IMR-90 (cell line): Measurements from ENCODE around the gene CERK. TPM values are rescaled to one million over a fixed set of nuclear protein-coding genes. Genes with fewer than 3 reads are reported as not detected.

Source experiments
- ATAC-seq: fragments of 200-7000 bp; cut with Tn5 transposase; 2 replicates; pipeline ENCODE4 v1.9.1; 2020; ENCODE audit warnings: low read depth, mild to moderate bottlenecking, moderate library complexity
- BruUV-seq: library from RNA; stranded (reverse); fragments of 400-500 nt; replicated peaks from 2 replicates; lab custom pipeline; 2021; lab: Mats Ljungman, UMichigan
- CTCF ChIA-PET: fragments of 300-600 bp; formaldehyde crosslinking; extraction: SDS; loops from one replicate; lab custom pipeline; 2021; ENCODE audit warnings: antibody characterized with exemption; lab: Yijun Ruan, JAX
- POLR2A ChIA-PET: fragments of 300-600 bp; sonication (Branson Sonifier 250); formaldehyde crosslinking; loops from one replicate; lab custom pipeline; 2022; ENCODE audit warnings: antibody characterized with exemption; ENCODE audit not compliant: unreplicated experiment; lab: Charles Lee
- DNase-seq: peaks from one replicate; pipeline ENCODE4 v3.0.0; 2013
- H2AFZ ChIP-seq: replicated peaks from 2 replicates; pipeline ENCODE3; 2013; ENCODE audit warnings: low read length, mild to moderate bottlenecking; ENCODE audit not compliant: poor library complexity
- H2AK5ac ChIP-seq: 2 replicates; pipeline ENCODE4 v1.6.1; 2013; ENCODE audit warnings: low read depth, low read length, inconsistent platforms
- H2AK9ac ChIP-seq: replicated peaks from 2 replicates; pipeline ENCODE3; 2013; ENCODE audit warnings: mild to moderate bottlenecking, low read depth, low read length, moderate library complexity; ENCODE audit not compliant: poor library complexity
- H2BK120ac ChIP-seq: 2 replicates; pipeline ENCODE4 v1.6.1; 2013; ENCODE audit warnings: low read depth, low read length, inconsistent platforms
- H2BK15ac ChIP-seq: 3 replicates; pipeline ENCODE4 v1.6.1; 2013; ENCODE audit warnings: low read depth, low read length, inconsistent platforms
- H2BK20ac ChIP-seq: 2 replicates; pipeline ENCODE4 v1.6.1; 2013; ENCODE audit warnings: low read depth, mild to moderate bottlenecking, inconsistent platforms, low read length, moderate library complexity
- H2BK5ac ChIP-seq: 2 replicates; pipeline ENCODE4 v1.6.1; 2013; ENCODE audit warnings: mild to moderate bottlenecking, low read depth, low read length, inconsistent platforms; ENCODE audit not compliant: poor library complexity, severe bottlenecking
- H3K14ac ChIP-seq: replicated peaks from 2 replicates; pipeline ENCODE4 v1.6.1; 2013; ENCODE audit warnings: low read depth, low read length, inconsistent platforms
- H3K18ac ChIP-seq: 2 replicates; pipeline ENCODE4 v1.6.1; 2013; ENCODE audit warnings: low read depth, low read length, control low read depth
- H3K23ac ChIP-seq: 2 replicates; pipeline ENCODE4 v1.6.1; 2013; ENCODE audit warnings: low read depth, low read length, inconsistent platforms
- H3K27ac ChIP-seq: 2 replicates; pipeline ENCODE4 v1.5.1; 2013; ENCODE audit warnings: mild to moderate bottlenecking, control low read depth, low read length; ENCODE audit not compliant: insufficient read depth
- H3K27me3 ChIP-seq: 2 replicates; pipeline ENCODE4 v1.6.1; 2013; ENCODE audit warnings: low read length; ENCODE audit not compliant: control insufficient read depth, insufficient read depth
- H3K36me3 ChIP-seq: 2 replicates; pipeline ENCODE4 v1.6.1; 2013; ENCODE audit warnings: low read length, mixed read lengths; ENCODE audit not compliant: control insufficient read depth, insufficient read depth
- H3K4ac ChIP-seq: 2 replicates; pipeline ENCODE4 v1.6.1; 2013; ENCODE audit warnings: low read depth, low read length, inconsistent platforms
- H3K4me1 ChIP-seq: 2 replicates; pipeline ENCODE4 v1.6.1; 2013; ENCODE audit warnings: low read length, mixed read lengths; ENCODE audit not compliant: control insufficient read depth, insufficient read depth
- H3K4me2 ChIP-seq: 2 replicates; pipeline ENCODE4 v1.6.1; 2013; ENCODE audit warnings: low read depth, mild to moderate bottlenecking, control low read depth, low read length, moderate library complexity
- H3K4me3 ChIP-seq: 2 replicates; pipeline ENCODE4 v1.5.1; 2013; ENCODE audit warnings: low read depth, mild to moderate bottlenecking, control low read depth, low read length, moderate library complexity; ENCODE audit not compliant: insufficient read depth
- H3K56ac ChIP-seq: 2 replicates; pipeline ENCODE4 v1.6.1; 2013; ENCODE audit warnings: low read length, inconsistent platforms; ENCODE audit not compliant: insufficient read depth; ENCODE audit errors: extremely low read depth
- H3K79me1 ChIP-seq, 2 experiments: 2 replicates each; pipeline ENCODE4 v1.6.1; 2013; ENCODE audit warnings: low read length in 2 of 2, inconsistent platforms in 1 of 2, low read depth in 1 of 2
- H3K9ac ChIP-seq: 2 replicates; pipeline ENCODE4 v1.6.1; 2013; ENCODE audit warnings: low read depth, low read length, control low read depth
- H3K9me1 ChIP-seq: 2 replicates; pipeline ENCODE4 v1.6.1; 2013; ENCODE audit warnings: low read length, inconsistent platforms; ENCODE audit not compliant: insufficient read depth
- H3K9me3 ChIP-seq: 2 replicates; pipeline ENCODE4 v1.6.1; 2013; ENCODE audit warnings: low read length; ENCODE audit not compliant: control insufficient read depth, insufficient read depth
- H4K20me1 ChIP-seq: 2 replicates; pipeline ENCODE4 v1.6.1; 2013; ENCODE audit warnings: low read length, inconsistent platforms; ENCODE audit not compliant: insufficient read depth
- H4K5ac ChIP-seq: 2 replicates; pipeline ENCODE4 v1.6.1; 2013; ENCODE audit warnings: mild to moderate bottlenecking, low read depth, low read length, control low read depth
- H4K8ac ChIP-seq, 2 experiments: 2 replicates each; pipeline ENCODE4 v1.6.1; 2013; ENCODE audit warnings: low read depth in 2 of 2, low read length in 2 of 2, control low read depth in 1 of 2, inconsistent platforms in 1 of 2
- H4K91ac ChIP-seq: 2 replicates; pipeline ENCODE4 v1.6.1; 2013; ENCODE audit warnings: low read depth, low read length, inconsistent platforms; ENCODE audit not compliant: insufficient read depth
- CHD1 ChIP-seq: IDR thresholded peaks from 2 replicates; pipeline ENCODE4 v1.6.1; 2012; ENCODE audit warnings: low read depth, low read length, improper control_type of control experiment
- MAZ ChIP-seq: IDR thresholded peaks from 2 replicates; pipeline ENCODE4 v1.6.1; 2012; ENCODE audit warnings: low read depth, mild to moderate bottlenecking, low read length, improper control_type of control experiment, moderate library complexity, borderline replicate concordance
- MXI1 ChIP-seq: IDR thresholded peaks from 2 replicates; pipeline ENCODE4 v1.6.1; 2012; ENCODE audit warnings: low read depth, mild to moderate bottlenecking, low read length, moderate library complexity, borderline replicate concordance
- POLR2A ChIP-seq: IDR thresholded peaks from 2 replicates; pipeline ENCODE4 v1.6.1; 2012; ENCODE audit warnings: mild to moderate bottlenecking, low read depth, low read length
- RAD21 ChIP-seq: IDR thresholded peaks from 2 replicates; pipeline ENCODE4 v1.6.1; 2012; ENCODE audit warnings: low read length, improper control_type of control experiment
- RCOR1 ChIP-seq: IDR thresholded peaks from 2 replicates; pipeline ENCODE4 v1.6.1; 2012; ENCODE audit warnings: mild to moderate bottlenecking, low read length, improper control_type of control experiment; ENCODE audit not compliant: insufficient replicate concordance
- RFX5 ChIP-seq: IDR thresholded peaks from 2 replicates; pipeline ENCODE4 v1.8.0; 2012; ENCODE audit warnings: low read depth, mild to moderate bottlenecking, low read length, moderate library complexity
- SMC3 ChIP-seq: fragments of 150-350 bp; IDR thresholded peaks from 2 replicates; pipeline ENCODE4 v1.6.1; 2016; ENCODE audit warnings: low read depth, mild to moderate bottlenecking, antibody characterized with exemption, low read length, moderate library complexity
- WGBS, 2 experiments: methylation state at CpG; one replicate each; pipeline versions ENCODE4 v1.1.5 to v1.1.7; 2013; ENCODE audit warnings: missing lambda C conversion rate in 2 of 2; ENCODE audit not compliant: insufficient read length in 1 of 2; ENCODE audit errors: extremely low coverage in 2 of 2; 5-methylcytosine and 5-hydroxymethylcytosine counted together
- dilution Hi-C: fragments of 300-500 bp; cut with HindIII; formaldehyde crosslinking; loops from one replicate; pipeline ENCODE4 v1.14.3; 2018; ENCODE audit warnings: low sequenced_read_pairs; ENCODE audit not compliant: unreplicated experiment
- in situ Hi-C: fragments of 300-500 bp; cut with MboI; formaldehyde crosslinking; loops from 3 replicates; pipeline ENCODE4 v1.14.3; 2019; ENCODE audit warnings: low sequenced_read_pairs, inconsistent platforms, mixed read lengths
- intact Hi-C: fragments of 100-400 bp; cut with micrococcal nuclease; formaldehyde crosslinking; loops from 2 replicates; pipeline ENCODE4 v1.10.0; 2022
- polyA plus RNA-seq, 3 experiments: library from polyadenylated mRNA; depleted of rRNA; stranded (reverse); fragments of >200 nt; gene quantifications; 2 replicates each; pipeline ENCODE4 v1.2.3, GENCODE V29; 2012; ENCODE audit warnings: low replicate concordance in 1 of 3
- total RNA-seq: library from RNA; depleted of rRNA; stranded (reverse); fragments of >200 nt; gene quantifications from 2 replicates; pipeline ENCODE4 v1.2.3, GENCODE V29; 2012
- TF ChIP-seq, protein P1 (sequence below): fragments of 150-350 bp; IDR thresholded peaks from 2 replicates; pipeline ENCODE4 v1.6.1; 2016; ENCODE audit warnings: low read depth, mild to moderate bottlenecking, low read length, moderate library complexity, borderline replicate concordance
- TF ChIP-seq, protein P2 (sequence below): conservative IDR thresholded peaks from 2 replicates; pipeline ENCODE4 v1.5.1; 2012; ENCODE audit warnings: mild to moderate bottlenecking, low read depth, low read length, improper control_type of control experiment

CERK gene
- total and polyA plus RNA-seq, 2 of the 4 experiments (the other 2 are of a cell fraction) = 25.3 to 38.7 TPM

DNA sequence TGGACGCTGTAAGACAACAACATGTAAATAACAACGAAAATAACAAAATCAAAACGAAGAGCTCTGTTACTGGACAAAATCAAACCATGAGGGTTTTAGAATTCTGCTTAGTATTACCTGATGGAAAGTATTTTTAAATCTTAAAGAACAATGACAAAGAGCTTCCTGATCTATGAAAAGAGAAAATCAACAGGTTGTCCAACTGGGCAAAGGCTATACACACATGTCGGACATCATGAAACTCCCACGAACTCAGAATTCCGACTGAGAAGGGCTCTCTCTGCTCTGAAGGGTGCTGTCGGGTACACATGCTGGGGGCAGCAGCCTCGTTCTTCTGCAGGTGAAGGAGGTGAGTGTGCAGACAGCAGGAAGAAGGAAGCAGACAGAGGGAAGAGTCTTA lies 25.8 kb downstream of the CERK start:
- no peak overlapping the region for H3K18ac ChIP-seq
- peaks cover 11% of the 10 kb centered on the region for H3K4me1 ChIP-seq
- no peak overlapping the region for H2BK20ac ChIP-seq
- ChIA-PET CTCF (no interaction called here), POLR2A (no interaction called here)
- H3K23ac ChIP-seq = no peak overlapping the region
- H3K9me3 ChIP-seq = no peaks in the 10 kb centered on the region
- H3K56ac ChIP-seq = no peak overlapping the region
- no peak for DNase-seq
- 0 out of 2 replicates have a peak overlapping the region, but pooled peaks have one; percentile 20 for H2AK5ac ChIP-seq
- no peak overlapping the region for H3K9ac ChIP-seq
- no peak overlapping the region for H3K4me2 ChIP-seq
- WGBS, 2 experiments = 100% methylated on average over 2 of the region's 8 CpGs; no CpG with 5 or more reads in 1 of the 2 experiments
- no peak overlapping the region for H4K91ac ChIP-seq
- no peak overlapping the region for H3K27ac ChIP-seq
- H3K79me1 ChIP-seq = peaks cover 20 to 47% of the 10 kb centered on the region in 2 experiments
- ATAC-seq = no peak
- no peak overlapping the region for H2BK15ac ChIP-seq
- H2BK120ac ChIP-seq = no peak overlapping the region
- no TSS peak for BruUV-seq
- H3K14ac ChIP-seq = no peak overlapping the region
- H4K5ac ChIP-seq = no peak overlapping the region
- in situ Hi-C loops = no loop called here
- no peak overlapping the region for H2BK5ac ChIP-seq
- peaks cover 52% of the 10 kb centered on the region for H3K36me3 ChIP-seq
- H3K27me3 ChIP-seq = no peaks in the 10 kb centered on the region
- no peak overlapping the region for H4K8ac ChIP-seq
- dilution Hi-C loops = no loop called here
- no peak overlapping the region for H2AFZ ChIP-seq
- intact Hi-C loops = no loop called here
- no peak overlapping the region for H3K4ac ChIP-seq
- no peak overlapping the region for H3K4me3 ChIP-seq
- H4K20me1 ChIP-seq = peaks cover 20% of the 10 kb centered on the region
- H2AK9ac ChIP-seq = peak overlapping the region; percentile 48
- peaks cover 9% of the 10 kb centered on the region for H3K9me1 ChIP-seq
- TF ChIP-seq RCOR1 (no peak), RFX5 (no peak), CHD1 (no peak), POLR2A (no peak), MAZ (no peak), MXI1 (no peak), RAD21 (no peak), SMC3 (no peak)
- TF ChIP-seq, protein P1, sequence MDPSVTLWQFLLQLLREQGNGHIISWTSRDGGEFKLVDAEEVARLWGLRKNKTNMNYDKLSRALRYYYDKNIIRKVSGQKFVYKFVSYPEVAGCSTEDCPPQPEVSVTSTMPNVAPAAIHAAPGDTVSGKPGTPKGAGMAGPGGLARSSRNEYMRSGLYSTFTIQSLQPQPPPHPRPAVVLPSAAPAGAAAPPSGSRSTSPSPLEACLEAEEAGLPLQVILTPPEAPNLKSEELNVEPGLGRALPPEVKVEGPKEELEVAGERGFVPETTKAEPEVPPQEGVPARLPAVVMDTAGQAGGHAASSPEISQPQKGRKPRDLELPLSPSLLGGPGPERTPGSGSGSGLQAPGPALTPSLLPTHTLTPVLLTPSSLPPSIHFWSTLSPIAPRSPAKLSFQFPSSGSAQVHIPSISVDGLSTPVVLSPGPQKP = no peak
- TF ChIP-seq, protein P2, sequence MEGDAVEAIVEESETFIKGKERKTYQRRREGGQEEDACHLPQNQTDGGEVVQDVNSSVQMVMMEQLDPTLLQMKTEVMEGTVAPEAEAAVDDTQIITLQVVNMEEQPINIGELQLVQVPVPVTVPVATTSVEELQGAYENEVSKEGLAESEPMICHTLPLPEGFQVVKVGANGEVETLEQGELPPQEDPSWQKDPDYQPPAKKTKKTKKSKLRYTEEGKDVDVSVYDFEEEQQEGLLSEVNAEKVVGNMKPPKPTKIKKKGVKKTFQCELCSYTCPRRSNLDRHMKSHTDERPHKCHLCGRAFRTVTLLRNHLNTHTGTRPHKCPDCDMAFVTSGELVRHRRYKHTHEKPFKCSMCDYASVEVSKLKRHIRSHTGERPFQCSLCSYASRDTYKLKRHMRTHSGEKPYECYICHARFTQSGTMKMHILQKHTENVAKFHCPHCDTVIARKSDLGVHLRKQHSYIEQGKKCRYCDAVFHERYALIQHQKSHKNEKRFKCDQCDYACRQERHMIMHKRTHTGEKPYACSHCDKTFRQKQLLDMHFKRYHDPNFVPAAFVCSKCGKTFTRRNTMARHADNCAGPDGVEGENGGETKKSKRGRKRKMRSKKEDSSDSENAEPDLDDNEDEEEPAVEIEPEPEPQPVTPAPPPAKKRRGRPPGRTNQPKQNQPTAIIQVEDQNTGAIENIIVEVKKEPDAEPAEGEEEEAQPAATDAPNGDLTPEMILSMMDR = no peak
